ENCODE measurements around the gene HMGXB3.

The HMGXB3 gene

DNA sequence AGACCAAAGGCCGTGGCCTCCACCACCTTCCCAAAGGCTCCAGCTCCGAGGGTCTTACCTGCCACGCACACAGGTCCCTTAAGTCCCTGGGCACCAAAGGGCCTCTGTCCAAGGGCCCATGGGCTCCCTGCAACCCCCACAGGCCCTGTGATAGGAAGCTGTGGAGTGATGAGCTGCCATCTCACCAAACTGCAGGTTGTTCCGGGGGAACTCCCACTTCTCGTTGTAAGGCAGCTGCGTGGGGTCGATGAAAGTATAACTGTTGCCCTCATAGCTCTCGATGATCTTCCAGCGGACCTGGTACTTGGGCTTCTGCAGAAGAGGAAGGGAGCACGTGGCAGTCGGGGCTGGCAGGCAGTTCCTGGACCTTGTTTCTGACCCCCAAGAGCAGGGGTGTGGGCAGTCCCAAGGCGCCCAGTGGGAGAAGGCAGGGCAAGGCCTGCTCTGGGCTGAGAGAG is 61.0 kb downstream of the HMGXB3 start:
- TF ChIP-seq, protein P1, sequence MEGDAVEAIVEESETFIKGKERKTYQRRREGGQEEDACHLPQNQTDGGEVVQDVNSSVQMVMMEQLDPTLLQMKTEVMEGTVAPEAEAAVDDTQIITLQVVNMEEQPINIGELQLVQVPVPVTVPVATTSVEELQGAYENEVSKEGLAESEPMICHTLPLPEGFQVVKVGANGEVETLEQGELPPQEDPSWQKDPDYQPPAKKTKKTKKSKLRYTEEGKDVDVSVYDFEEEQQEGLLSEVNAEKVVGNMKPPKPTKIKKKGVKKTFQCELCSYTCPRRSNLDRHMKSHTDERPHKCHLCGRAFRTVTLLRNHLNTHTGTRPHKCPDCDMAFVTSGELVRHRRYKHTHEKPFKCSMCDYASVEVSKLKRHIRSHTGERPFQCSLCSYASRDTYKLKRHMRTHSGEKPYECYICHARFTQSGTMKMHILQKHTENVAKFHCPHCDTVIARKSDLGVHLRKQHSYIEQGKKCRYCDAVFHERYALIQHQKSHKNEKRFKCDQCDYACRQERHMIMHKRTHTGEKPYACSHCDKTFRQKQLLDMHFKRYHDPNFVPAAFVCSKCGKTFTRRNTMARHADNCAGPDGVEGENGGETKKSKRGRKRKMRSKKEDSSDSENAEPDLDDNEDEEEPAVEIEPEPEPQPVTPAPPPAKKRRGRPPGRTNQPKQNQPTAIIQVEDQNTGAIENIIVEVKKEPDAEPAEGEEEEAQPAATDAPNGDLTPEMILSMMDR (IDR thresholded peaks at IDR 0.05; ENCODE audit: insufficient read depth, low read length, poor library complexity, severe bottlenecking) = no peak
- no peak for TF ChIP-seq EZH2phosphoT487 (conservative IDR thresholded peaks at IDR 0.05; ENCODE audit: low read length)
- no peaks in the 10 kb centered on the region for H3F3A ChIP-seq (ENCODE audit: insufficient read depth)
- no peaks in the 10 kb centered on the region for H3K79me2 ChIP-seq (ENCODE audit: insufficient read depth, low read length)
- no peak overlapping the region for H3K27ac ChIP-seq (ENCODE audit: low read depth, low read length)
- H3K4me2 ChIP-seq (ENCODE audit: low read depth, low read length, poor library complexity, severe bottlenecking) = no peak overlapping the region
- H2AFZ ChIP-seq (ENCODE audit: low read depth, low read length, severe bottlenecking) = no peak overlapping the region
- H3K9me3 ChIP-seq (ENCODE audit: insufficient read depth, low read length) = no peaks in the 10 kb centered on the region
- H3K4me3 ChIP-seq (ENCODE audit: insufficient read depth, low read length, poor library complexity, severe bottlenecking) = no peak overlapping the region
- H3K9ac ChIP-seq (ENCODE audit: low read length) = no peak overlapping the region
- no peaks in the 10 kb centered on the region for H4K20me1 ChIP-seq (ENCODE audit: low read depth, low read length)
- H3K27me3 ChIP-seq (ENCODE audit: low read length) = no peaks in the 10 kb centered on the region
- no peaks in the 10 kb centered on the region for H3K36me3 ChIP-seq (ENCODE audit: low read length)
- no peaks in the 10 kb centered on the region for H3K9me2 ChIP-seq (replicated peaks; ENCODE audit: insufficient read depth, low read length)

GRCh38 chr5:150062216-150062922 is 61.8 kb downstream of the HMGXB3 start:
- no peak overlapping the region for H2AFZ ChIP-seq (ENCODE audit: low read depth, low read length, severe bottlenecking)
- no peaks in the 10 kb centered on the region for H3K79me2 ChIP-seq (ENCODE audit: insufficient read depth, low read length)
- H3K4me2 ChIP-seq (ENCODE audit: low read depth, low read length, poor library complexity, severe bottlenecking) = no peak overlapping the region
- H3K9me3 ChIP-seq (ENCODE audit: insufficient read depth, low read length) = no peaks in the 10 kb centered on the region
- H3K27me3 ChIP-seq (ENCODE audit: low read length) = no peaks in the 10 kb centered on the region
- TF ChIP-seq, protein P1 (IDR thresholded peaks at IDR 0.05; ENCODE audit: insufficient read depth, low read length, poor library complexity, severe bottlenecking) = no peak
- TF ChIP-seq EZH2phosphoT487 (conservative IDR thresholded peaks at IDR 0.05; ENCODE audit: low read length) = no peak
- H3K4me3 ChIP-seq (ENCODE audit: insufficient read depth, low read length, poor library complexity, severe bottlenecking) = no peak overlapping the region
- no peak overlapping the region for H3K27ac ChIP-seq (ENCODE audit: low read depth, low read length)
- H3F3A ChIP-seq (ENCODE audit: insufficient read depth) = no peaks in the 10 kb centered on the region
- H3K36me3 ChIP-seq (ENCODE audit: low read length) = no peaks in the 10 kb centered on the region
- H4K20me1 ChIP-seq (ENCODE audit: low read depth, low read length) = no peaks in the 10 kb centered on the region
- no peak overlapping the region for H3K9ac ChIP-seq (ENCODE audit: low read length)
- no peaks in the 10 kb centered on the region for H3K9me2 ChIP-seq (replicated peaks; ENCODE audit: insufficient read depth, low read length)

DNA sequence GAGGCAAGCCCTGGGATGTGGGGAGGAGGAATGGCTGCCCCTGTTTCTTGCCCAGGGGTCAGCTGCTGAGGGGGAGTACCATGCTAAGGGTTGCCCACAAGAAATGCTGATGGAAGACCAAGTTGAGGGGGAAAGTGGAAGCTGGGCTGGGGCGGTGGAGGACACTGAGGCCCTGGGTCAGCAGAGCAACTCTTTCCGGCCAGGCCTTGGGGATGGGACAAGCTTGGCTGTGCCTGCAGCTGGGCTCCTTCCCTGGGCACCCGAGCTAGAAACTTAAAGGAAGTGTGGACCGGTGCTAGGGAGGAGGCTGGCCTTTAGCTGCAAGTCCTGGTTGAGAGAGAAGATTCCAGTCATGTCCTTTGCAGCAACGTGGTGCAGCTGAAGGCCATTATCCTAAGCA is 63.1 kb downstream of the HMGXB3 start:
- Histone ChIP-seq H4K20me1 (ENCODE audit: low read depth, low read length) (no peaks in the 10 kb centered on the region), H3K9ac (ENCODE audit: low read length) (no peak overlapping the region)

More for the DNA sequence above, 63.1 kb downstream of the HMGXB3 start:
- H3K27me3 ChIP-seq (ENCODE audit: low read length) = no peaks in the 10 kb centered on the region
- no peak overlapping the region for H2AFZ ChIP-seq (ENCODE audit: low read depth, low read length, severe bottlenecking)
- no peaks in the 10 kb centered on the region for H3K36me3 ChIP-seq (ENCODE audit: low read length)
- H3K4me3 ChIP-seq (ENCODE audit: insufficient read depth, low read length, poor library complexity, severe bottlenecking) = no peak overlapping the region
- no peaks in the 10 kb centered on the region for H3F3A ChIP-seq (ENCODE audit: insufficient read depth)
- no peaks in the 10 kb centered on the region for H3K9me2 ChIP-seq (replicated peaks; ENCODE audit: insufficient read depth, low read length)
- H3K4me2 ChIP-seq (ENCODE audit: low read depth, low read length, poor library complexity, severe bottlenecking) = no peak overlapping the region
- no peak overlapping the region for H3K27ac ChIP-seq (ENCODE audit: low read depth, low read length)
- TF ChIP-seq, protein P1 (IDR thresholded peaks at IDR 0.05; ENCODE audit: insufficient read depth, low read length, poor library complexity, severe bottlenecking) = no peak
- no peak for TF ChIP-seq EZH2phosphoT487 (conservative IDR thresholded peaks at IDR 0.05; ENCODE audit: low read length)
- H3K9me3 ChIP-seq (ENCODE audit: insufficient read depth, low read length) = no peaks in the 10 kb centered on the region
- no peaks in the 10 kb centered on the region for H3K79me2 ChIP-seq (ENCODE audit: insufficient read depth, low read length)
